Measurements from ENCODE around the gene CIB2. TPM values are rescaled to one million over a fixed set of nuclear protein-coding genes. Genes with fewer than 3 reads are reported as not detected.

Gene CIB2
- total RNA-seq, 2 donors from 2014 or later, result 6.8 to 14.6 TPM

DNA sequence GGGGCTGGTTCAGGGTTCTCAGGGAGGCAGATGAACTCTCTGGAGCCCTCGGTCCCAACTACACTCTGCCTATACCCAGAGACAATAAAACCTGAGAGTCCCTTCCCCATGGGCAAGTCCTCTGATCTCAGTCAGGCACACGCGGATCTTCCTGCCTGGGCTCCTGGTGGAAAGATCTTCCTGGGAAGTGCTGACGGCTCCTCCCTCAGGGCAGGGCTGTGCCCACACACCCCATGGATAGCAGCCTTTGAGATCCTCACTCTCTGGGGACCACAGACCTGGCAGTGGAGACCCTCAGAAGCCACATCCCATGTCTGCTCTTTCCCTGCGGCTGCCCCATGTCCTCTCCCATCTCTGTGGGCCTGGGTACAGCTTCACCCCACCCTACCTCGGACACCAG lies 28.5 kb downstream of the CIB2 start:
- DNase-seq, result no peak
- Histone ChIP-seq H3K9me3 (no peaks in the 10 kb centered on the region), H3K4me3 (no peak overlapping the region), H3K4me1 (peaks cover 6% of the 10 kb centered on the region), H3K9ac (ENCODE audit: low read depth in 2 of 2, low read length in 2 of 2) (no peak overlapping the region), H3K36me3 (no peaks in the 10 kb centered on the region), H3K27ac (no peak overlapping the region), H3K27me3 (no peaks in the 10 kb centered on the region)
- intact Hi-C loops (cut with DNase I), result loop anchor here (10.0 kb wide), 1 partner anchor 58 kb away; no protein-coding TSS in a partner anchor
- TF ChIP-seq, protein P1, sequence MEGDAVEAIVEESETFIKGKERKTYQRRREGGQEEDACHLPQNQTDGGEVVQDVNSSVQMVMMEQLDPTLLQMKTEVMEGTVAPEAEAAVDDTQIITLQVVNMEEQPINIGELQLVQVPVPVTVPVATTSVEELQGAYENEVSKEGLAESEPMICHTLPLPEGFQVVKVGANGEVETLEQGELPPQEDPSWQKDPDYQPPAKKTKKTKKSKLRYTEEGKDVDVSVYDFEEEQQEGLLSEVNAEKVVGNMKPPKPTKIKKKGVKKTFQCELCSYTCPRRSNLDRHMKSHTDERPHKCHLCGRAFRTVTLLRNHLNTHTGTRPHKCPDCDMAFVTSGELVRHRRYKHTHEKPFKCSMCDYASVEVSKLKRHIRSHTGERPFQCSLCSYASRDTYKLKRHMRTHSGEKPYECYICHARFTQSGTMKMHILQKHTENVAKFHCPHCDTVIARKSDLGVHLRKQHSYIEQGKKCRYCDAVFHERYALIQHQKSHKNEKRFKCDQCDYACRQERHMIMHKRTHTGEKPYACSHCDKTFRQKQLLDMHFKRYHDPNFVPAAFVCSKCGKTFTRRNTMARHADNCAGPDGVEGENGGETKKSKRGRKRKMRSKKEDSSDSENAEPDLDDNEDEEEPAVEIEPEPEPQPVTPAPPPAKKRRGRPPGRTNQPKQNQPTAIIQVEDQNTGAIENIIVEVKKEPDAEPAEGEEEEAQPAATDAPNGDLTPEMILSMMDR (IDR thresholded peaks at IDR 0.05), result no peak

DNA sequence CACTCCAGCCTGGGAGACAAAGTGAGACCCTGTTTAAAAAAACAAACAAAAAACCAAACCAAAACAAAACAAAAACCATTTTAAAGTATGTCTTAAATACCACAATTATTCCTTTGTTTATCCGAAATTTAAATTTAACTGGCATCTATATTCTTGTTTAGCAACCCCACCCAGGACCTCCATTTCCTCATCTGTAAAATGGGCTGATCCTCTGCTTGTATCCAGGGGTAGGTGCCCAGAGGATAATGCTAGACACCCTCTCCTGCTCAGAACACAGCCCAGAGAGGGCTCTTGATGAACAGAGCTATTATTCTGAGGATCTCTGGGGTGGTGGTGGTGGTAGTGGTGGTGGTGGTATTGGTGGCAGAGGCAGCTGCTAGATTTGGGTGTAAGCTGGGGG lies 29.0 kb downstream of the CIB2 start:
- Histone ChIP-seq H3K4me3 (no peak overlapping the region), H3K9ac (ENCODE audit: low read depth in 2 of 2, low read length in 2 of 2) (no peak overlapping the region), H3K36me3 (no peaks in the 10 kb centered on the region), H3K27me3 (no peaks in the 10 kb centered on the region), H3K4me1 (peaks cover 6% of the 10 kb centered on the region), H3K27ac (no peak overlapping the region), H3K9me3 (no peaks in the 10 kb centered on the region)
- intact Hi-C loops (cut with DNase I), result loop anchor here (10.0 kb wide), 1 partner anchor 57 kb away; no protein-coding TSS in a partner anchor
- TF ChIP-seq, protein P1 (IDR thresholded peaks at IDR 0.05), result no peak
- no peak for DNase-seq

DNA sequence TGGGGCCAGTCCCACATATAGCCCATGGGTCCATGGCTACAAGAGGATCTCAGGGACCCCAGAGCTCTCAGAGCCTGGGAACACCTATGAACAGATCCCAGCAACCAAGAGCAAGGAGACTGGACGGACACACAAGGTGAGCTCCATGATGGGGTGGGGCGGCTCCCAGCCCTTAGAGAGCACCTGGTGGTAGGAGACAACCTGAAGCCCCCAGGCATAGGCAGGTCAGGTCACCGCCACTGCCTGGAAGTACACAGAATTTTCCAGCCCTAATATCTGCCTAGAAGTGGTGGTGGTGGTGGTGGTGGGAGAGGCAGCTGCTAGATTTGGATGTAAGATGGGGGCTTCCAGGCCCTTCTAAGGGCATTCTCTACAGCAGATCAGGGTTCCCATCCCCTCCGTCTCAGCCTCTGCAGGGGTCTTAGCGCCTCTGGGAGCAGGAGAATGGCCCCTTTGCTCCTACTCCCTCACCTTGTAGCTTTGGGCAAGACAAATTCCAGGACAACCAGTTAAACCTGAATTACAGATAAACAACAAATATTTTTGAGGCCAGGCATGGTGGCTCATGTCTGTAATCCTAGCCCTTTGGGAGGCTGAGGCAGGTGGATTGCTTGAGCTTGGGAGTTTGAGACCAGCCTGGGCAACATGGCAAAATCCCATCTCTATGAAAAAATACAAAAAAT lies 29.7 kb downstream of the CIB2 start:
- intact Hi-C loops (cut with DNase I), result loop anchor here (10.0 kb wide), 1 partner anchor 57 kb away; no protein-coding TSS in a partner anchor
- Histone ChIP-seq H3K36me3 (no peaks in the 10 kb centered on the region), H3K27ac (no peak overlapping the region), H3K4me1 (peaks cover 6% of the 10 kb centered on the region), H3K27me3 (no peaks in the 10 kb centered on the region), H3K9ac (ENCODE audit: low read depth in 2 of 2, low read length in 2 of 2) (no peak overlapping the region), H3K9me3 (no peaks in the 10 kb centered on the region), H3K4me3 (no peak overlapping the region)
- no peak for DNase-seq
- TF ChIP-seq, protein P1 (IDR thresholded peaks at IDR 0.05), result no peak

DNA sequence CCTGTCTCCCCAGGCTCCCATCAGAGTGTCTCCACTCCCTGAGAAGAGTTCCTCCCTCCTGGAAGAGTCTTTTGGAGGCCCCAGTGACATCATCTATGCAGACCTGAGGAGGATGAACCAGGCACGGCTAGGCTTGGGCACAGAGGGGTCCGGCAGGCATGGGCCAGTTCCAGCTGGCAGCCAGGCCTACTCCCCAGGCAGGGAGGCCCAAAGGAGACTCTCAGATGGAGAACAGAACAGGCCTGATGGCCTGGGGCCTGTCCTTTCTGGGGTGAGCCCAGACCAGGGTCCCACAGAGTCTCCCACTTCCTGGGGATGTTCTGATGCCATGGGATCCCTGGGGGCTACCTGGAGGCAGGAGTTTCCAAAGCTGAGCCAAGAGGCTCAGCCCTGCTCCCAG lies 30.4 kb downstream of the CIB2 start:
- no peaks in the 10 kb centered on the region for H3K27me3 ChIP-seq
- H3K36me3 ChIP-seq, result no peaks in the 10 kb centered on the region
- H3K4me3 ChIP-seq, result no peak overlapping the region
- intact Hi-C loops (cut with DNase I), result loop anchor here (10.0 kb wide), 1 partner anchor 56 kb away; no protein-coding TSS in a partner anchor
- no peak overlapping the region for H3K9ac ChIP-seq (ENCODE audit: low read depth in 2 of 2, low read length in 2 of 2)
- DNase-seq, result no peak
- no peaks in the 10 kb centered on the region for H3K9me3 ChIP-seq
- H3K27ac ChIP-seq, result no peak overlapping the region
- H3K4me1 ChIP-seq, result peaks cover 6% of the 10 kb centered on the region
- TF ChIP-seq, protein P1 (IDR thresholded peaks at IDR 0.05), result no peak

DNA sequence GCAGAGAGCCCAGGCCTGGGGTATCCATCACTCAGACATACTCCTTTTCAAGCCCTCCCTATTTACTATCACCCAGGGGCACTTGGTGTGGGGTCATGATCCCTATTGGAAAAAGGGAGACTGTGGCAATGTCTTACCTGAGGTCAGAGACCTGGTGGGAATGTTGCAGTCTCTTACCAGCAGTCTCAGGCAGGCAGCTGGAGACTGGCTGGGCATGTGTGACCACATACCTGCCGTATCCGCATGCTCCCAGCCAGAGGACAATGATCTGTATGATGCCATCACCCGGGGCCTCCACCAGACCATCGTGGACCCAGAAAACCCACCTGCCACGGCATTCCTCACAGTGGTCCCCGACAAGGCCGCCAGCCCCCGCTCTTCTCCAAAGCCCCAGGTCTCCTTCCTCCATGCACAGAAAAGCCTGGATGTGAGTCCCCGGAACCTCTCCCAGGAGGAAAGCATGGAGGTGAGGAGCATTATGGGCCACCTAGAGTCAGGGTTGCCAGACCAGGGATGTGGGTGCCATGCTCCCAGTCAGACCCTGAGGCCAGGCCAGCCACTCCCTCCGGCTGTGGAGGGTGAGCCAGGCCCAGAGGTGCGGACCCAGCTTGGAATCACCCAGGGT lies 33.0 kb downstream of the CIB2 start:
- TF ChIP-seq, protein P1 (IDR thresholded peaks at IDR 0.05), result no peak
- H3K36me3 ChIP-seq, result no peaks in the 10 kb centered on the region
- no peak overlapping the region for H3K9ac ChIP-seq (ENCODE audit: low read depth in 2 of 2, low read length in 2 of 2)
- no peak for DNase-seq
- H3K4me1 ChIP-seq, result peaks cover 2% of the 10 kb centered on the region
- no peaks in the 10 kb centered on the region for H3K9me3 ChIP-seq
- H3K4me3 ChIP-seq, result no peak overlapping the region
- no peaks in the 10 kb centered on the region for H3K27me3 ChIP-seq
- no peak overlapping the region for H3K27ac ChIP-seq
- intact Hi-C loops (cut with DNase I), result no loop called here

Measured in colonic mucosa (tissue), 4 donors.